A673 (cell line): ENCODE measurements around the gene PFKFB4. TPM values are rescaled to one million over a fixed set of nuclear protein-coding genes. Genes with fewer than 3 reads are reported as not detected.

Source experiments
- BruUV-seq: library from RNA; stranded (reverse); fragments of 400-500 nt; replicated peaks from 2 replicates; lab custom pipeline; 2021; lab: Mats Ljungman, UMichigan
- CTCF ChIA-PET: fragments of 300-600 bp; sonication (Branson Sonifier 250); formaldehyde crosslinking; loops from one replicate; lab custom pipeline; 2022; ENCODE audit warnings: antibody characterized with exemption; lab: Charles Lee
- POLR2A ChIA-PET: fragments of 300-600 bp; sonication (Branson Sonifier 250); formaldehyde crosslinking; loops from one replicate; lab custom pipeline; 2022; ENCODE audit warnings: antibody characterized with exemption; ENCODE audit not compliant: low non-redundant PET; lab: Charles Lee
- DNase-seq: peaks from one replicate; pipeline ENCODE4 v3.0.0-alpha.2; 2015; ENCODE audit warnings: low spot score
- H3K27ac ChIP-seq: fragments of 200-600 bp; sonication (generic); 2 replicates; pipeline ENCODE4 v1.5.1; 2016; ENCODE audit warnings: mixed run types, low read depth, mild to moderate bottlenecking, mixed read lengths, antibody characterized with exemption, low read length; ENCODE audit not compliant: poor library complexity, severe bottlenecking
- H3K27me3 ChIP-seq: fragments of 200-600 bp; sonication (generic); replicated peaks from 2 replicates; pipeline ENCODE4 v1.6.1; 2017; ENCODE audit warnings: mixed run types, low read depth, mild to moderate bottlenecking, mixed read lengths, antibody characterized with exemption, low read length; ENCODE audit not compliant: insufficient read depth, poor library complexity
- H3K36me3 ChIP-seq: fragments of 200-600 bp; sonication (generic); 2 replicates; pipeline ENCODE4 v1.6.1; 2016; ENCODE audit warnings: mixed run types, mild to moderate bottlenecking, mixed read lengths, antibody characterized with exemption, low read length; ENCODE audit not compliant: insufficient read depth, poor library complexity, severe bottlenecking
- H3K4me1 ChIP-seq: fragments of 200-600 bp; sonication (generic); 2 replicates; pipeline ENCODE4 v1.6.1; 2017; ENCODE audit warnings: mixed run types, mild to moderate bottlenecking, mixed read lengths, antibody characterized with exemption, low read length; ENCODE audit not compliant: insufficient read depth, poor library complexity, severe bottlenecking
- H3K4me3 ChIP-seq: fragments of 200-600 bp; sonication (generic); 2 replicates; pipeline ENCODE4 v1.5.1; 2016; ENCODE audit warnings: low read depth, mixed run types, mild to moderate bottlenecking, mixed read lengths, low read length; ENCODE audit not compliant: poor library complexity, severe bottlenecking
- H3K9me3 ChIP-seq: fragments of 200-600 bp; sonication (generic); 2 replicates; pipeline ENCODE4 v1.6.1; 2016; ENCODE audit warnings: mixed run types, low read depth, mild to moderate bottlenecking, mixed read lengths, antibody characterized with exemption, low read length; ENCODE audit not compliant: poor library complexity, severe bottlenecking
- CTCF ChIP-seq: fragments of 300-800, 200-600 bp; sonication (generic); conservative IDR thresholded peaks from 2 replicates; pipeline ENCODE4 v1.5.1; 2017; ENCODE audit warnings: low read depth, mild to moderate bottlenecking, antibody characterized with exemption, low read length, moderate library complexity, mixed read lengths
- EZH2 ChIP-seq: fragments of 200-600 bp; sonication (generic); IDR thresholded peaks from 2 replicates; pipeline ENCODE4 v1.6.1; 2017; ENCODE audit warnings: borderline replicate concordance, low read depth, mild to moderate bottlenecking, mixed read lengths, antibody characterized with exemption, low read length; ENCODE audit not compliant: poor library complexity, severe bottlenecking
- intact Hi-C: fragments of 100-400 bp; cut with micrococcal nuclease; formaldehyde crosslinking; loops from one replicate; pipeline ENCODE4 v1.10.0; 2022; ENCODE audit not compliant: unreplicated experiment
- total RNA-seq: library from RNA; stranded (reverse); gene quantifications from 2 replicates; pipeline ENCODE4 v1.2.3, GENCODE V29; 2021

Gene PFKFB4
- total RNA-seq, 1 experiment from 2014 or later: 5.0 TPM

GRCh38 chr3:48548126-48548525, 8.5 kb downstream of the PFKFB4 start:
- Histone ChIP-seq H3K4me3 (no peak overlapping the region), H3K4me1 (no peaks in the 10 kb centered on the region), H3K36me3 (no peaks in the 10 kb centered on the region), H3K27me3 (no peaks in the 10 kb centered on the region), H3K9me3 (no peaks in the 10 kb centered on the region), H3K27ac (no peak overlapping the region)
- BruUV-seq: no TSS peak
- ChIA-PET POLR2A (no interaction called here), CTCF (no interaction called here)
- no peak for TF ChIP-seq CTCF
- no peak for TF ChIP-seq EZH2
- intact Hi-C loops: loop anchor here (5.0 to 10.0 kb wide), 2 partner anchors 73 to 316 kb away; no protein-coding TSS in a partner anchor
- no peak for DNase-seq

GRCh38 chr3:48546203-48546829, 10.3 kb downstream of the PFKFB4 start:
- Histone ChIP-seq H3K9me3 (no peaks in the 10 kb centered on the region), H3K4me1 (no peaks in the 10 kb centered on the region), H3K4me3 (no peak overlapping the region), H3K27ac (no peak overlapping the region), H3K27me3 (no peaks in the 10 kb centered on the region), H3K36me3 (no peaks in the 10 kb centered on the region)
- intact Hi-C loops: loop anchor here (5.0 to 10.0 kb wide), 2 partner anchors 72 to 314 kb away; no protein-coding TSS in a partner anchor
- ChIA-PET CTCF (no interaction called here), POLR2A (no interaction called here)
- TF ChIP-seq EZH2 (no peak), CTCF (no peak)
- DNase-seq: no peak
- BruUV-seq: no TSS peak

- DNase-seq: no peak
- H3K4me3 ChIP-seq: no peak overlapping the region
- no peaks in the 10 kb centered on the region for H3K4me1 ChIP-seq
- H3K27me3 ChIP-seq: no peaks in the 10 kb centered on the region
- no TSS peak for BruUV-seq
- no peak for TF ChIP-seq EZH2
- no peak for TF ChIP-seq CTCF
- H3K9me3 ChIP-seq: no peaks in the 10 kb centered on the region
- CTCF ChIA-PET: no interaction called here
- no peak overlapping the region for H3K27ac ChIP-seq
- POLR2A ChIA-PET: no interaction called here
- H3K36me3 ChIP-seq: no peaks in the 10 kb centered on the region
- intact Hi-C loops: loop anchor here (10.0 kb wide), 1 partner anchor 69 kb away; no protein-coding TSS in a partner anchor
These were observed 12.5 kb downstream of the PFKFB4 start for GRCh38 chr3:48544141-48544540.
